Measurements from ENCODE around the gene ANP32B.
"Not testable (repeated sequence)": the region's sequence is repeated elsewhere in the genome, so short reads cannot be mapped to it uniquely, and the experiment has no call there.

The ANP32B gene

GRCh38 chr9:97970165-97970564, 13.0 kb upstream of the ANP32B start:
- DNase-seq (ENCODE audit: low read depth, low spot score), result no peak
- H3K4me3 ChIP-seq (ENCODE audit: low read depth, low read length), result no peak overlapping the region
- TF ChIP-seq, protein P1, sequence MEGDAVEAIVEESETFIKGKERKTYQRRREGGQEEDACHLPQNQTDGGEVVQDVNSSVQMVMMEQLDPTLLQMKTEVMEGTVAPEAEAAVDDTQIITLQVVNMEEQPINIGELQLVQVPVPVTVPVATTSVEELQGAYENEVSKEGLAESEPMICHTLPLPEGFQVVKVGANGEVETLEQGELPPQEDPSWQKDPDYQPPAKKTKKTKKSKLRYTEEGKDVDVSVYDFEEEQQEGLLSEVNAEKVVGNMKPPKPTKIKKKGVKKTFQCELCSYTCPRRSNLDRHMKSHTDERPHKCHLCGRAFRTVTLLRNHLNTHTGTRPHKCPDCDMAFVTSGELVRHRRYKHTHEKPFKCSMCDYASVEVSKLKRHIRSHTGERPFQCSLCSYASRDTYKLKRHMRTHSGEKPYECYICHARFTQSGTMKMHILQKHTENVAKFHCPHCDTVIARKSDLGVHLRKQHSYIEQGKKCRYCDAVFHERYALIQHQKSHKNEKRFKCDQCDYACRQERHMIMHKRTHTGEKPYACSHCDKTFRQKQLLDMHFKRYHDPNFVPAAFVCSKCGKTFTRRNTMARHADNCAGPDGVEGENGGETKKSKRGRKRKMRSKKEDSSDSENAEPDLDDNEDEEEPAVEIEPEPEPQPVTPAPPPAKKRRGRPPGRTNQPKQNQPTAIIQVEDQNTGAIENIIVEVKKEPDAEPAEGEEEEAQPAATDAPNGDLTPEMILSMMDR (IDR thresholded peaks at IDR 0.05; ENCODE audit: insufficient read depth, low read length, missing control alignments), result no peak
- ChIA-PET POLR2A (no interaction called here), CTCF (interaction anchor here (1.2 to 2.6 kb wide), 2 partner anchors 13 to 46 kb away, joined by 4 to 9 read pairs; partner anchors contain the start of gene ANP32B)

DNA sequence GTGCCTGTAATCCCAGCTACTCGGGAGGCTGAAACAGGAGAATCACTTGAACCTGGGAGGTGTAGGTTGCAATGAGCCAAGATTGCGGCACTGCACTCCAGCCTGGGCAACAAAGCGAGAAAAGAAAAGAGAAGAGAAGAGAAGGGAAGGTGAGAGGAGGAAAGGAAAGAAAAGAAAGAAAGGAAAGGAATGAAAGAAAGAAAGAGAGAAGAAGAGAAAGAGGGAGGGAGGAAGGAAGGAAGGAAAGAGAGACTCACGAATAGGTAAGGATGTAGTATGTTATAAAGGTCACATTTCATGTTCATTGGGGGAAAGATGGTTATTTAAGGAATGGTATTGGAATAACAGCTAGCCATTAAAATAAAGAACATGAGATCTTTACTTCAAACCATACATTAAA, 10.4 kb upstream of the ANP32B start:
- POLR2A ChIA-PET, result no interaction called here
- DNase-seq (ENCODE audit: low read depth, low spot score), result no peak
- TF ChIP-seq, protein P1 (IDR thresholded peaks at IDR 0.05; ENCODE audit: insufficient read depth, low read length, missing control alignments), result no peak
- CTCF ChIA-PET, result interaction anchor here (2.6 to 3.3 kb wide), 2 partner anchors 10 to 50 kb away, joined by 9 to 16 read pairs; partner anchors contain the start of genes ANP32B and TRMO
- H3K4me3 ChIP-seq (ENCODE audit: low read depth, low read length), result no peak overlapping the region

DNA sequence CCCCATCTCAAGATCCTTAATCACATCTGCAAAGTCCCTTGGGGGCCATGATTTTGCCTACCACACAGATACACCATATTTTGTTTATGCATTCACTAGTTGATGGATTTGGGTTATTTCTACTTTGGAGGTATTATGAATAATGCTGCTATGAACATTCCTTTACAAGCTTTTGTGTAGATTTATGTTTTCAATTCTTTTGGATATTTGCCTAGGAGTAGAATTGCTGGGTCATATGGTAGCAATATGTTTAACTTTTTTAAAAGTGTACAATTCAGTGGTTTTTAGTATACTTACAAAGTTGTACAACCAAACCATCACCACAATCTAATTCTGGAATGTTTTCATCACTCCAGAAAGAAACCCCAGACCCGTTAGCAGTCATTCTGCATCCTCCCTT, 7.8 kb upstream of the ANP32B start:
- no peak overlapping the region for H3K4me3 ChIP-seq (ENCODE audit: low read depth, low read length)
- DNase-seq (ENCODE audit: low read depth, low spot score), result no peak
- ChIA-PET CTCF (interaction anchor here (0.9 kb wide), 1 partner anchor 60 kb away, joined by 3 read pairs; no protein-coding TSS in a partner anchor), POLR2A (no interaction called here)
- TF ChIP-seq, protein P1 (IDR thresholded peaks at IDR 0.05; ENCODE audit: insufficient read depth, low read length, missing control alignments), result no peak

- DNase-seq (ENCODE audit: low read depth, low spot score); POLR2A ChIA-PET; CTCF ChIA-PET; H3K4me3 ChIP-seq (ENCODE audit: low read depth, low read length): not testable (repeated sequence)
These were observed 6.5 kb upstream of the ANP32B start for GRCh38 chr9:97976633-97977032.

DNA sequence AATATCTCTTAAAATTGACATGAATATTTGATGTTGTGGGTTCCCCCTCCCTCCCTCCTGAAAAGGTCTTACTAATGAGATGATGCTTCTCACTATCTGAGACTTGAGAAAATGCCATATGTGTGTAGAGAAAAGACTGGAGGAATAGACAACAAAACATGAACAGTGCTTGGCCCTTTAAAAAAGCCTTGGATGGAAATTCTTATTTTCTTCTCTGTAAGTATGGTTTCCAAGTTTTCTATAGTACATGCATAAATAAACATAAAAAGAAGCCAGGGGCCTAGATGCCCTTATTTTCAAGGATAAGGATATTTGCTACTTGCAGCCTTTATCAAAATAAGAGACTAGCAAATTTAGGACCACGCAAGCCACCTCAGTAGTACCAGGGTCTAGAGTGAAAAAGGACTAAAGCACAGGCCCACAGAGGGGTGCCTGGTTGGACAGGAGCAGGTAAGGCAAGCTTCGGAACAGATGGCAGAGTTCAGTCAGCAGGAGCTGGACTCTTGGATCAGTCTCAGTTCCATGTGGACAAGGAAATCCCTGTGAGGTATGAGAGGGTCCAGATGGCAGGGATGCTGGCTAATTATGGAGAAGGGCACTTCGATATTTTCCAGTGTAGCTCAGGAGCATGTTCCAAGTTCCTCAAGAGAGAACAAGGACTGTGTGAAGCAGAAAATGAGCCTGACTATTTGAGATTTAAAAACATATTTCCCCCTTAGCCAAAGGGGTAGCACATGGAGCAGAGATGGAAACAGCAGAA, 4.6 kb upstream of the ANP32B start:
- H3K4me3 ChIP-seq (ENCODE audit: low read depth, low read length), result no peak overlapping the region
- ChIA-PET POLR2A (no interaction called here), CTCF (interaction anchor here (0.6 to 5.8 kb wide), 3 partner anchors 22 to 57 kb away, joined by 3 to 50 read pairs (median 3); partner anchors contain the start of gene TRMO)
- DNase-seq (ENCODE audit: low read depth, low spot score), result no peak
- TF ChIP-seq, protein P1 (IDR thresholded peaks at IDR 0.05; ENCODE audit: insufficient read depth, low read length, missing control alignments), result no peak

GRCh38 chr9:97979788-97980478, 3.2 kb upstream of the ANP32B start:
- TF ChIP-seq, protein P1 (IDR thresholded peaks at IDR 0.05; ENCODE audit: insufficient read depth, low read length, missing control alignments), result no peak
- ChIA-PET POLR2A (no interaction called here), CTCF (interaction anchor here (1.7 to 5.8 kb wide), 2 partner anchors 24 to 58 kb away, joined by 3 to 50 read pairs; partner anchors contain the start of gene TRMO)
- DNase-seq (ENCODE audit: low read depth, low spot score), result no peak
- no peak overlapping the region for H3K4me3 ChIP-seq (ENCODE audit: low read depth, low read length)
